Measurements from ENCODE around the gene ETV2. TPM values are rescaled to one million over a fixed set of nuclear protein-coding genes. Genes with fewer than 3 reads are reported as not detected.

ETV2 gene
- 1.2 and 3.4 TPM in 2 replicates for total RNA-seq

GRCh38 chr19:35641515-35642151 is at the start of gene ETV2:
ETV2 (plus strand) TSS chr19:35641745; CDS start chr19:35642461, 716 bp downstream.

GRCh38 chr19:35612559-35613321 is 28.8 kb upstream of the ETV2 start, which contains the start of gene HAUS5:
HAUS5 (plus strand) TSS chr19:35612735; CDS start chr19:35612795, 60 bp downstream.

GRCh38 chr19:35628565-35629331 is 12.8 kb upstream of the ETV2 start, which contains the start of gene RBM42:
RBM42 (plus strand) TSS chr19:35629036; CDS start chr19:35629154, 118 bp downstream.

GRCh38 chr19:35648017-35648961 is 6.7 kb downstream of the ETV2 start, which contains the start of gene COX6B1:
COX6B1 (plus strand) TSS chr19:35648323; CDS start chr19:35651244, 2,921 bp downstream.

GRCh38 chr19:35666251-35666913 is 24.8 kb downstream of the ETV2 start, which contains the start of gene UPK1A:
UPK1A (plus strand) TSS chr19:35666517; CDS start chr19:35666813, 296 bp downstream.

Other genes with a start within 250 kb of the ETV2 start
- not detected in 2 replicates for gene FFAR2, start 193.5 kb upstream of the ETV2 start, total RNA-seq
- not detected in 2 replicates for gene KRTDAP, start 151.3 kb upstream of the ETV2 start, total RNA-seq
- gene DMKN, start 128.1 kb upstream of the ETV2 start, total RNA-seq = 22.8 and 37.0 TPM in 2 replicates
- gene SBSN, start 113.4 kb upstream of the ETV2 start, total RNA-seq = 0.82 and 11.0 TPM in 2 replicates
- gene GAPDHS, start 108.3 kb upstream of the ETV2 start, total RNA-seq = not detected in 2 replicates
- gene TMEM147, start 96.1 kb upstream of the ETV2 start, total RNA-seq = 106 and 108 TPM in 2 replicates
- not detected in 2 replicates for gene ATP4A, start 78.1 kb upstream of the ETV2 start, total RNA-seq
- not detected in 2 replicates for gene PMIS2, start 55.6 kb upstream of the ETV2 start, total RNA-seq
- gene HAUS5, start 29.0 kb upstream of the ETV2 start, total RNA-seq = 6.2 and 7.6 TPM in 2 replicates
- 75.2 and 76.0 TPM in 2 replicates for gene RBM42, start 12.7 kb upstream of the ETV2 start, total RNA-seq
- gene COX6B1, start 6.6 kb downstream of the ETV2 start, total RNA-seq = 325 and 420 TPM in 2 replicates
- not detected in 2 replicates for gene UPK1A, start 24.8 kb downstream of the ETV2 start, total RNA-seq
- gene ZBTB32, start 62.8 kb downstream of the ETV2 start, total RNA-seq = not detected in 2 replicates
- 13.9 and 17.9 TPM in 2 replicates for gene KMT2B, start 76.3 kb downstream of the ETV2 start, total RNA-seq
- gene IGFLR1, start 100.7 kb downstream of the ETV2 start, total RNA-seq = 9.8 and 13.5 TPM in 2 replicates
- 11.0 and 18.2 TPM in 2 replicates for gene U2AF1L4, start 103.7 kb downstream of the ETV2 start, total RNA-seq
- 39.8 and 52.0 TPM in 2 replicates for gene PSENEN, start 103.9 kb downstream of the ETV2 start, total RNA-seq
- 11.7 and 13.5 TPM in 2 replicates for gene LIN37, start 106.8 kb downstream of the ETV2 start, total RNA-seq
- gene HSPB6, start 115.3 kb downstream of the ETV2 start, total RNA-seq = 142 and 170 TPM in 2 replicates
- 5.8 and 7.5 TPM in 2 replicates for gene PROSER3, start 116.4 kb downstream of the ETV2 start, total RNA-seq
- 3.0 and 6.7 TPM in 2 replicates for gene ARHGAP33, start 133.8 kb downstream of the ETV2 start, total RNA-seq
- not detected in 2 replicates for gene PRODH2, start 171.1 kb downstream of the ETV2 start, total RNA-seq
- not detected in 2 replicates for gene NPHS1, start 210.8 kb downstream of the ETV2 start, total RNA-seq
- gene KIRREL2, start 215.2 kb downstream of the ETV2 start, total RNA-seq = 0.17 TPM in 1 of 2 replicates, not detected in the other
- gene APLP1, start 226.8 kb downstream of the ETV2 start, total RNA-seq = 8.9 and 27.8 TPM in 2 replicates

All from pericardium fibroblast (primary cell).